Neural crest cell (in vitro differentiated cells): ENCODE results near the gene RDH14. TPM values are rescaled to one million over a fixed set of nuclear protein-coding genes. Genes with fewer than 3 reads are reported as not detected.

ENCODE experiments used
- DNase-seq: peaks from one replicate; pipeline ENCODE4 v3.0.0; 2021; ENCODE audit warnings: low read depth, mixed read lengths, low spot score
- H3K27ac Mint-ChIP-seq: one replicate; pipeline ENCODE4 v1.8.0; 2021; ENCODE audit warnings: mild to moderate bottlenecking, mixed read lengths; ENCODE audit not compliant: unreplicated experiment
- H3K27me3 Mint-ChIP-seq: 2 replicates; pipeline ENCODE4 v1.8.0; 2021; ENCODE audit warnings: low read depth, mild to moderate bottlenecking, mixed read lengths
- H3K36me3 Mint-ChIP-seq: 2 replicates; pipeline ENCODE4 v1.8.0; 2021; ENCODE audit warnings: low read depth, mild to moderate bottlenecking, mixed read lengths
- H3K4me1 Mint-ChIP-seq: 2 replicates; pipeline ENCODE4 v1.8.0; 2021; ENCODE audit warnings: mixed read lengths
- H3K4me3 Mint-ChIP-seq: one replicate; pipeline ENCODE4 v1.8.0; 2021; ENCODE audit warnings: mild to moderate bottlenecking, mixed read lengths
- H3K9me3 Mint-ChIP-seq: 2 replicates; pipeline ENCODE4 v1.8.0; 2021; ENCODE audit warnings: mixed read lengths
- total RNA-seq: library from RNA; stranded (reverse); gene quantifications from 2 replicates; pipeline ENCODE4 v1.2.1, GENCODE V29; 2021
- TF ChIP-seq, protein P1 (sequence below): fragments of 200-600 bp; sonication (generic); conservative IDR thresholded peaks from 2 replicates; pipeline ENCODE4 v1.5.0; 2021; ENCODE audit warnings: antibody characterized with exemption, mild to moderate bottlenecking

The RDH14 gene
- total RNA-seq, 1 donor from 2014 or later = 18.7 TPM

DNA sequence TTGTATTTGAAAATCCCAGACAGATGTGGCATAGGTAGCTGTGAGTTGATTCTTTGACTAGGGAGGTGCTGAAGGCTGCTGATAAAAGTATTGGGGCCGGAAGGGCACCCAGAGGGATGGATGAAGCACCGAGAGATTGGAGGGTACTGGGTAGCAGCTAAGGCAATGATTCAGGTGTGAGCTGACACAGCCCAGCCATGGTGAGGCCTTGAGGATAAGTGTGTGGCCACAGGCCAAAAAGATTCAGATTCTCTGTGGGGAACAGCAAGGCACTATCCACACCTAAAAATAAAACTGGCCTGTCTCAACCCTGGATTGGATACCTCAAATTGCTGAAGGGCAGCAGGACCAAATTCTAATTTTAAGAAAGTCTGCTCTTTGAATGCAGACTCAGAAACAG is 35.2 kb downstream of the RDH14 start:
- H3K9me3 Mint-ChIP-seq = no peaks in the 10 kb centered on the region
- DNase-seq = no peak
- TF ChIP-seq, protein P1, sequence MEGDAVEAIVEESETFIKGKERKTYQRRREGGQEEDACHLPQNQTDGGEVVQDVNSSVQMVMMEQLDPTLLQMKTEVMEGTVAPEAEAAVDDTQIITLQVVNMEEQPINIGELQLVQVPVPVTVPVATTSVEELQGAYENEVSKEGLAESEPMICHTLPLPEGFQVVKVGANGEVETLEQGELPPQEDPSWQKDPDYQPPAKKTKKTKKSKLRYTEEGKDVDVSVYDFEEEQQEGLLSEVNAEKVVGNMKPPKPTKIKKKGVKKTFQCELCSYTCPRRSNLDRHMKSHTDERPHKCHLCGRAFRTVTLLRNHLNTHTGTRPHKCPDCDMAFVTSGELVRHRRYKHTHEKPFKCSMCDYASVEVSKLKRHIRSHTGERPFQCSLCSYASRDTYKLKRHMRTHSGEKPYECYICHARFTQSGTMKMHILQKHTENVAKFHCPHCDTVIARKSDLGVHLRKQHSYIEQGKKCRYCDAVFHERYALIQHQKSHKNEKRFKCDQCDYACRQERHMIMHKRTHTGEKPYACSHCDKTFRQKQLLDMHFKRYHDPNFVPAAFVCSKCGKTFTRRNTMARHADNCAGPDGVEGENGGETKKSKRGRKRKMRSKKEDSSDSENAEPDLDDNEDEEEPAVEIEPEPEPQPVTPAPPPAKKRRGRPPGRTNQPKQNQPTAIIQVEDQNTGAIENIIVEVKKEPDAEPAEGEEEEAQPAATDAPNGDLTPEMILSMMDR = no peak
- peaks cover 5% of the 10 kb centered on the region for H3K4me1 Mint-ChIP-seq
- no peak overlapping the region for H3K4me3 Mint-ChIP-seq
- H3K36me3 Mint-ChIP-seq = no peaks in the 10 kb centered on the region
- peaks cover 2% of the 10 kb centered on the region for H3K27me3 Mint-ChIP-seq
- no peak overlapping the region for H3K27ac Mint-ChIP-seq

DNA sequence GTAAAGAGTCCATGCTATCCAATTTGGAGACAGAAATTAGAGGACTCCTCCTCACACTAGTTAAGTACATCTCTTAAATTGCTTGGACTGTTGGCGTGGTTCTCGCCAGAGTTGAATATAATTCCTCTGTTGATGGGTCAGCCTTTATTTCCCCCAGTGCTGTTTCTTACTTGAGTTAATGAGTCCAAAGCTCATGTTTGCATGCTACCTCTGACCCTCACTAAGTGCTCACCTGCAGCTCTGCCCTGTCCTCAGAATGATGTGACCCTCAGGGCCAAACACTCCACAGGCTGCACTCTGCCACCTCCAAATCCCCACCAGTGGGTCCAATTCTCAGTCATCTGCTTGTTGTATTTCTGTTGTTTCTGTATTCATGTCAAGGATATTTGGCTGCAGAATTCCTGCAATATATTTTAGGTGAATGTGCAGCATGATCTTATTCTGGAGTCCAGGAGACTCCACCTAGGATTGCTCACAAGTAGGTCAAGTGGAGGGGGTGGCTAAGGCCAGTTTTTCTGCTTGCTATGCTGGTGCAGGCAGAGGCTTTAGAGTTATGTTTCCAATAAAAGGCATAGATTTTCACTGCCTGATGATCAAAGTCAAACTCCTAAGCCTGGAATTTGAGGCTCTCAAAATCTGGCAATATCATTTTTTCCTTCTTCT is 37.8 kb downstream of the RDH14 start:
- Mint-ChIP-seq H3K27ac (no peak overlapping the region), H3K27me3 (peaks cover 5% of the 10 kb centered on the region), H3K4me3 (no peak overlapping the region), H3K9me3 (no peaks in the 10 kb centered on the region), H3K36me3 (no peaks in the 10 kb centered on the region), H3K4me1 (peaks cover 5% of the 10 kb centered on the region)
- TF ChIP-seq, protein P1 = no peak
- DNase-seq = no peak

DNA sequence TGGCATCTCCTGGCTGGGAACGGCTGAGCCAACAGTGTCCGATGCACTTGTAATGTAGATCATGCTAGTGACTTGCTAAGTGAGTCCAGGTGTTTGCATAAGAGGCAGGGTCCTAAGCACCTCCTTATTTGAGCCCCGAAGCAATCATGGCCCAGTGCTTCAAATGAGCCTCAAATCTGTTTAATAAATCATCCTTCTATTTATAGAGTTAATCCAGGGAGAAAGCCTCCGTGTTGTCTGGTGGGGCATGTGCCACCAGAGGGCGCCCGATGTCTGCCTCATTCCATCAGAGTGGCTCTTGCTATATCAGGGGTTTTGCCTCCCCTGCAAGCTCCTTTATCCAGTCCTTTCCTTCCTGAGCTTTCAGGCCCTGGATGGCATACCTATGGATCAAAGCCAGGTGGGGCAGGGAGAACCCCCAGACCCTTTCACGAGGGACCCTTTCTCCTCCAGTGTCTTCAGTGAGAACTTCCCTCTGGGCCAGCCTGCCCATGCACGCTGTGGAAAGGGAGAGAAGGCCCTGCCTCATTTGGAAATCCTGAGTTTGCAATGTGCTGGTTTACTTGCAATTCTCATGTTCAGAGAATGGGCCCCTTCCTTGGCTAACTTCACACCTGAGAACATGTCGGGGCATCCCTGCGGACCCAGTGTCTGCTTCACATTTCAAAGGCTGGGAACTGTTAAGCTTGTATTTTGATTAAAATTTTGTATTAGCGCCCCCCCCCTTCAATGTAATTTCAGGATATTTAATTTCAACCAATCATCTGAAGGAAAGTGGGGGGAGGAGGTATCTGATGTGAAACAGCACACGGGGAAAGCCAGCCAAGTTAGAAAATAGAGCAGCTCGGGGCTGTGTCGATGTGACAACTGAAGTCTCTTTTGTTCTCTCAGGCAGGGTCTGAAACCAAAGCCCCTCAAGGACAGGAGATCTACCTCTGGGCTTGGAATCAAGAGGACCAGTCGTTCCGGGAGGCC is 39.7 kb downstream of the RDH14 start:
- peak; percentile 84 for DNase-seq
- H3K27ac Mint-ChIP-seq = no peak overlapping the region
- TF ChIP-seq, protein P1 = peak; percentile 94

DNA sequence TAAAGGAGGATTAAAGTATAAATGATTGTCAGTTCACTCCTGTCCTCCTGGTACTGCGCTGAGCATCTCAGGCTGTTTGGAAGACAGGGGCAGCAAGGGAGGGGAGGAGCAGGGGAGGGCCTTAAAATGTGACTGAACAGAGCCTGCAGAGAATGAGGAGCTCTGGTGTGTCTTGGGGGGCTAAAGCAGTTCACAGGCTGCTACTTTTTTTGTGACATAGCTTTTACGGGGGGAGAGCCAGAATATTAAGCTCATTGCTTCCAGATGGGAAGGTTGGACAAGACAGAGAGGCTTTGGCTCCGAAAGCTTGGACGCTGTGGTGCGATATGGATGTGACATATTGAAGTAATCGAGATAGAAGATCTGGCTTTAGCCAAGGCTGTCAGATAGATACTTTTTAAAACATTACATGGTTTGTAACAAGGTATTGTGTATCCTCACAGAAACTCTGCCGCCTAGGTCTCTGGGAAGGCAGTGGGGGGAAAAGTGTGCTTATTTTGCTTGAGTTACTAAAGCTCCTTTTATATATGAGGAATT is 40.5 kb downstream of the RDH14 start:
- TF ChIP-seq, protein P1 = no peak
- Mint-ChIP-seq H3K9me3 (no peaks in the 10 kb centered on the region), H3K4me1 (peaks cover 11% of the 10 kb centered on the region), H3K27me3 (peaks cover 5% of the 10 kb centered on the region), H3K36me3 (no peaks in the 10 kb centered on the region), H3K27ac (no peak overlapping the region), H3K4me3 (no peak overlapping the region)
- no peak for DNase-seq

More for the DNA sequence above, 39.7 kb downstream of the RDH14 start:
- Mint-ChIP-seq H3K27me3 (peaks cover 5% of the 10 kb centered on the region), H3K4me3 (no peak overlapping the region), H3K36me3 (no peaks in the 10 kb centered on the region), H3K4me1 (peaks cover 5% of the 10 kb centered on the region), H3K9me3 (no peaks in the 10 kb centered on the region)
